ENCODE measurements around the gene NTNG2. TPM values are rescaled to one million over a fixed set of nuclear protein-coding genes. Genes with fewer than 3 reads are reported as not detected.

NTNG2 gene
- total RNA-seq, 1 donor from 2014 or later: 0.98 TPM

DNA sequence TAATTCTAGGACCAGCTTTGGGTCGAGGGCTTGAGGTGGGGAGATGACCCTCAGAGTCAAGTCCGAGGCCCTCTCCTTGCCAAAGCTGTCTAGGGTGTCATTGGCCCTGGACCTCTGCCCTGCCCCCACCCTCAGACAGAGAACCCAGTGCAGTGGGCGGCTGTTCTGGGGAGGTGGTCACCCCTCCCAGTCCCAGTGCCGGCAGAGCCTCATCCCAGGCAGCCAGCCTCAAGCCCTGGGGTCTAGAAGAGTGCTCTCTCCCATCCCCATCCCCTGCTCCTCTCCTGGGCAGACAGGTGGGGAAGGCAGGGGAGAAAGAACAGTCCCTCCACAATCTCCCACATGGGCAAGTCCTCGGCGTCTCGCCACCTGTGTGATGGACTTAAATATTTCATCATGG, 7.0 kb downstream of the NTNG2 start:
- Histone ChIP-seq H3K4me3 (no peak overlapping the region), H3K36me3 (no peaks in the 10 kb centered on the region), H3K27ac (no peak overlapping the region), H3K27me3 (no peaks in the 10 kb centered on the region), H3K9me3 (no peaks in the 10 kb centered on the region), H3K4me1 (peaks cover 18% of the 10 kb centered on the region)
- TF ChIP-seq, protein P1, sequence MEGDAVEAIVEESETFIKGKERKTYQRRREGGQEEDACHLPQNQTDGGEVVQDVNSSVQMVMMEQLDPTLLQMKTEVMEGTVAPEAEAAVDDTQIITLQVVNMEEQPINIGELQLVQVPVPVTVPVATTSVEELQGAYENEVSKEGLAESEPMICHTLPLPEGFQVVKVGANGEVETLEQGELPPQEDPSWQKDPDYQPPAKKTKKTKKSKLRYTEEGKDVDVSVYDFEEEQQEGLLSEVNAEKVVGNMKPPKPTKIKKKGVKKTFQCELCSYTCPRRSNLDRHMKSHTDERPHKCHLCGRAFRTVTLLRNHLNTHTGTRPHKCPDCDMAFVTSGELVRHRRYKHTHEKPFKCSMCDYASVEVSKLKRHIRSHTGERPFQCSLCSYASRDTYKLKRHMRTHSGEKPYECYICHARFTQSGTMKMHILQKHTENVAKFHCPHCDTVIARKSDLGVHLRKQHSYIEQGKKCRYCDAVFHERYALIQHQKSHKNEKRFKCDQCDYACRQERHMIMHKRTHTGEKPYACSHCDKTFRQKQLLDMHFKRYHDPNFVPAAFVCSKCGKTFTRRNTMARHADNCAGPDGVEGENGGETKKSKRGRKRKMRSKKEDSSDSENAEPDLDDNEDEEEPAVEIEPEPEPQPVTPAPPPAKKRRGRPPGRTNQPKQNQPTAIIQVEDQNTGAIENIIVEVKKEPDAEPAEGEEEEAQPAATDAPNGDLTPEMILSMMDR (IDR thresholded peaks at IDR 0.05): no peak
- TF ChIP-seq POLR2AphosphoS5 (IDR thresholded peaks at IDR 0.05; ENCODE audit: insufficient read depth in 1 of 2, low read depth in 1 of 2): no peak
- TF ChIP-seq POLR2A (IDR thresholded peaks at IDR 0.05): no peak
- intact Hi-C loops (cut with DNase I): no loop called here
- no peak for DNase-seq (ENCODE audit: extremely low spot score in 2 of 2)

DNA sequence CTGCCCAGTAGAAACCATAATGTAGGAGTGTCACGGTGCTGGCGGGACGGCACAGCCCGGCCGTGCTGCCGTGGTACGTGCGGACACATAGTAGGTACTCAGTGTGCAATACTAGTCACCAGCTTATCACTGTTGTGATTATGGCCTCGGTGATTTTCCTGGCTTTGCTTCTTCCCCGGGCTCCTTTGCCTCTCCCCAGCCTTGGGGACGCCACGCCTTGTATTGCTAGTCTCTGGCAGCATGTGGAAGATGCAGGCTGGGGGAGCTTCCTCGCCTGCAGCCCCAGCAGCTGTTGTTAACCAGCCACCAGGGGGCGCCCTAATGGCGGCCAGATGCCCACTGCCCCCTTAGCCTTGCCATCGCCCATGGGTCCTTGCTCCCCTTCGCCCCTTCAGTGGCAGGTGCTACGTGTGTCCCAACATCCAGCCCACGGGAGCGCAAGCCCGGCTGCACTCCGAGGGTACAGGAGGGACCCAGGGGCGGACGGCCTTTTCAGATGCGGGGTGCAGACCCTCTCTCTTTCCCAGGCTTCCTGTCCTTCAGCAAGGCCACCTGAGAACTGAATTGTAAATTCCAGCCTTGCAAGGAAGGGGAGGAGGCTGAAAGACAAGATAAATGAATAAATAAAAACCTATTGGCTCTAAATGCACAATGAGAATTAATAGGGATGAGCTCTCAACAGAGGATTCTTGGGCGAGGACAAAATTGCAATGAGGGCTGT, 8.0 kb downstream of the NTNG2 start:
- intact Hi-C loops (cut with DNase I): no loop called here
- no peaks in the 10 kb centered on the region for H3K27me3 ChIP-seq
- no peaks in the 10 kb centered on the region for H3K9me3 ChIP-seq
- no peaks in the 10 kb centered on the region for H3K36me3 ChIP-seq
- no peak overlapping the region for H3K27ac ChIP-seq
- no peak overlapping the region for H3K4me3 ChIP-seq
- DNase-seq (ENCODE audit: extremely low spot score in 2 of 2): no peak
- peaks cover 8% of the 10 kb centered on the region for H3K4me1 ChIP-seq
- TF ChIP-seq POLR2A (IDR thresholded peaks at IDR 0.05): no peak
- TF ChIP-seq, protein P1 (IDR thresholded peaks at IDR 0.05): peak in 2 of 3 experiments; percentile 29 to 34

DNA sequence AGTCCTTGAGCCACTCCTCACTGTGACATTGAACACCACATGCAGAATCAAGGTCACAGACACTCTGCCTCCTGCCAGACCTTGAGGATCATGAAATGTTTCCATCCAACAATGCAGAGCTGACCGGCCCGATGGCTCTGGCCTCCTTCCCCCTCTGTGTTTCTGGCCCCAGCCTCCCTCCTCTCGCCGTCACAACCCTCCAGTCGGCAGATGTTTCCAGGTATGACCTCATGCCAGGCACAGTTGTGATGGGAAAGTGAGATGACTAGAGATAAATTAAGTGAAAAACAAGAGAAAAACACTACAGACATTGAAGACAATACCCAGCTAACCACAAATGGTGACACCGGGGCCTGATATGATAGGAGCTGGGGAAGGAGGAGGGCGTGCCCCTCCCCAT, 9.8 kb downstream of the NTNG2 start:
- no peaks in the 10 kb centered on the region for H3K9me3 ChIP-seq
- TF ChIP-seq POLR2A (IDR thresholded peaks at IDR 0.05) (no peak), POLR2AphosphoS5 (IDR thresholded peaks at IDR 0.05; ENCODE audit: insufficient read depth in 1 of 2, low read depth in 1 of 2) (no peak)
- TF ChIP-seq, protein P1 (IDR thresholded peaks at IDR 0.05): no peak

DNA sequence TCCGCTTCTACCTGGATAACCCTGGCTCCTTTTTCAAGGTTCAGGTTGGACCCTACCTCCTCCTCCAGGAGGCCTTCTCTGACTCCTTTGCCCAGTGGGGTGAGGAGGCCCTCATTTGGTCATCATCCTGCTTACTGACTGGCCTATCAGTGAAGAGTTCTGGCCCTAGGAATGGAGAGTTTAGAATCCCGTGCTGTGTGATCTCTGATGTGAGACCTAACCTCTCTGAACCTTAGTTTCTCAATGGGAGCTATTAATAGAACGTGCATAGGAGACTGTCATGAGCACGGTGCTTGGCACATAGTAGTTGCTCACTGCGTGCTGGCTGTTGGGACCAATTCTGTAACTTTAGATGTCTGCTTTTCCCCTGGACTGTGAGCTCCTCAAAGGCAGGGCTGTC, 10.3 kb downstream of the NTNG2 start:
- no peaks in the 10 kb centered on the region for H3K27me3 ChIP-seq
- no peak overlapping the region for H3K27ac ChIP-seq
- TF ChIP-seq POLR2AphosphoS5 (IDR thresholded peaks at IDR 0.05; ENCODE audit: insufficient read depth in 1 of 2, low read depth in 1 of 2) (no peak), POLR2A (IDR thresholded peaks at IDR 0.05) (no peak)
- TF ChIP-seq, protein P1 (IDR thresholded peaks at IDR 0.05): no peak
- H3K4me1 ChIP-seq: no peaks in the 10 kb centered on the region
- no peak overlapping the region for H3K4me3 ChIP-seq
- intact Hi-C loops (cut with DNase I): no loop called here
- H3K36me3 ChIP-seq: no peaks in the 10 kb centered on the region
- H3K9me3 ChIP-seq: no peaks in the 10 kb centered on the region
- DNase-seq (ENCODE audit: extremely low spot score in 2 of 2): no peak

More for the DNA sequence above, 9.8 kb downstream of the NTNG2 start:
- Histone ChIP-seq H3K4me3 (no peak overlapping the region), H3K27me3 (no peaks in the 10 kb centered on the region), H3K36me3 (no peaks in the 10 kb centered on the region), H3K27ac (no peak overlapping the region), H3K4me1 (no peaks in the 10 kb centered on the region)
- no peak for DNase-seq (ENCODE audit: extremely low spot score in 2 of 2)
- intact Hi-C loops (cut with DNase I): no loop called here

DNA sequence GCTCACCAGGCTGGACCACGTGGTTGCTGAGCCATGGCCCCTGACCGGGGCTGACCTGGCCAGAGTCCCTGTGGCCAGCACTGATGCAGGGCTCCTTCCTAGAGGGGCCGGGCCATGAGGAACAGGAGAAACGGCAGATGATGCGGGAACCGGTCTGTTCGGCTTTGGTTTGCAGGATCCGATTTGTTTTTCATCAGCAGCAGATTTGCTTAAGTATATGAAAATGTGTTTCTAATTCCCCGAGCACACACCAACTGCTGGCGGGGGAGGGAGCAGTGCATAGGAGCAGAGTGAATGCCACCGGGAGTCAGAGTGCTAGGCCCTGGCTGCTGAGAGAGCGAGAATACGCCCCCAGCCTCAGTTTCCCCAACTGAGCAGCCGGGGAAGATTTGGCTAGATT, 13.6 kb downstream of the NTNG2 start:
- no peaks in the 10 kb centered on the region for H3K27me3 ChIP-seq
- TF ChIP-seq, protein P1 (IDR thresholded peaks at IDR 0.05): no peak
- no peak for TF ChIP-seq POLR2A (IDR thresholded peaks at IDR 0.05)
- no peak for DNase-seq (ENCODE audit: extremely low spot score in 2 of 2)

More for the DNA sequence above, 13.6 kb downstream of the NTNG2 start:
- Histone ChIP-seq H3K36me3 (no peaks in the 10 kb centered on the region), H3K9me3 (no peaks in the 10 kb centered on the region), H3K4me3 (no peak overlapping the region), H3K4me1 (no peaks in the 10 kb centered on the region), H3K27ac (no peak overlapping the region)
- intact Hi-C loops (cut with DNase I): no loop called here

Measured in vagina (tissue), 2 donors.